NCI-H2196 (cell line): ENCODE data around the gene IZUMO2.
"Not testable (repeated sequence)": the region's sequence is repeated elsewhere in the genome, so short reads cannot be mapped to it uniquely, and the experiment has no call there.

Experiments used
- DNase-seq: peaks from one replicate; lab custom pipeline; 2025; ENCODE audit not compliant: unreplicated experiment; lab: John Stamatoyannopoulos, UW

IZUMO2 gene

DNA sequence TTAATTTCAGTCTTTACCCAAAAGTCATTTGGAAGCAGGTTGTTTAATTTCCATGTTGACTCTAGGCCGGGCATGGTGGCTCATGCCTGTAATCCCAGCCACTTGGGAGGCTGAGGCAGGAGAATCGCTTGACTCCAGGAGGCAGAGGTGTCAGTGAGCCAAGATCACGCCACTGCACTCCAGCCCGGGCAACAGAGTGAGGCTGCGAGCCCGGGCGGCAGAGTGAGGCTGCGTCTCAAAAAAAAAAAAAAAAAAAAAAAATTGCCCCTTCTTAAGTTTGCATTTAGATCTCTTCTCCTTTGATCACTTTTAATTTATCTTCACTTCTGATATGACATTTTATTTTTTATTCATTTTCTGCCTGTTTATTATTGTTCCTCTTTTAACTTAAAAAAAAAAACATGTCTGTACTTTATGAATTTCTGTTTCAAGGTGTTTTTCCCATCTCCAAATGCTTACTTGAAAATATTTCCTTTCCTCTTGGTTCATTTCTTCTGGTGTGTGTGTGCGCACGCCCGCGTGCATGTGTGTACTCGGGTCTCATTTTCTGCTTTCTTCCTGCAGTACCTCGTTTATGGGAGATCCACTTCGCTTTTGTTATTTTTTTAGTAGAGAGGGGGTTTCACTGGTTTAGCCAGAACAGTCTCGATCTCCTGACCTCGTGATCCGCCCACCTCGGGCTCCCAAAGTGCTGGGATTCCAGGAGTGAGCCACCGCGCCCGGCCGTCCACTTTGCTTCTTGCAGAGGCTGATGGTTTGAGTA is 26.3 kb downstream of the IZUMO2 start:
- DNase-seq, result not testable (repeated sequence)

DNA sequence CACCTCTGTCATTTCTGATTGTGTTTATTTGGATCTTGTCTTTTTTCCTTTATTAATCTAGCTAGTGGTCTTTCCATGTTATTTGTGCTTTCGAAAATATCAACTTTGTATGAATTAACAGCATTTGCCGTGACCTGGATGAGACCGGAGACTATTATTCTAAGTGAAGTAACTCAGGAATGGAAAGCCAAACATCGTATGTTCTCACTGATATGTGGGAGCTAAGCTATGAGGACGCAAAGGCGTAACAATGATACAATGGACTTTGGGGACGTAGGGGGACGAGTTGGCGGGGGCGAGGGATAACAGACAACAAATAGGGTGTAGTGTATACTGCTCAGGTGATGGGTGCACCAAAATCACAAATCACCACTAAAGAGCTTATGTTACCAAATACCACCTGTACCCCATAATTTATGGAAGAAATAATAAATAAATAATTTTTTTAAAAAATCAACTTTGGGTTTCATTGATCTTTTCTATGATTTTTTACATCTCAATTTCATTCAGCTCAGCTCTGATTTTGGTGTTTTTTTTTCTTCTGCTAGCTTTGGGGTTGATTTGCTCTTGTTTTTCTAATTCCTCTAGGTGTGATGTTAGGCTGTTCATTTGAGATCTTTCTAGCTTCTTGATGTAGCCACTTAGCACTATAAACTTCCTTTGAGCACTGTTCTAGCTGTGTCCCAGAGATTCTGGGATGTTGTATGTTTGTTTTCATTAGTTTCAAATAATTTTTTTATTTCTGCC is 27.1 kb downstream of the IZUMO2 start:
- DNase-seq, result not testable (repeated sequence)

DNA sequence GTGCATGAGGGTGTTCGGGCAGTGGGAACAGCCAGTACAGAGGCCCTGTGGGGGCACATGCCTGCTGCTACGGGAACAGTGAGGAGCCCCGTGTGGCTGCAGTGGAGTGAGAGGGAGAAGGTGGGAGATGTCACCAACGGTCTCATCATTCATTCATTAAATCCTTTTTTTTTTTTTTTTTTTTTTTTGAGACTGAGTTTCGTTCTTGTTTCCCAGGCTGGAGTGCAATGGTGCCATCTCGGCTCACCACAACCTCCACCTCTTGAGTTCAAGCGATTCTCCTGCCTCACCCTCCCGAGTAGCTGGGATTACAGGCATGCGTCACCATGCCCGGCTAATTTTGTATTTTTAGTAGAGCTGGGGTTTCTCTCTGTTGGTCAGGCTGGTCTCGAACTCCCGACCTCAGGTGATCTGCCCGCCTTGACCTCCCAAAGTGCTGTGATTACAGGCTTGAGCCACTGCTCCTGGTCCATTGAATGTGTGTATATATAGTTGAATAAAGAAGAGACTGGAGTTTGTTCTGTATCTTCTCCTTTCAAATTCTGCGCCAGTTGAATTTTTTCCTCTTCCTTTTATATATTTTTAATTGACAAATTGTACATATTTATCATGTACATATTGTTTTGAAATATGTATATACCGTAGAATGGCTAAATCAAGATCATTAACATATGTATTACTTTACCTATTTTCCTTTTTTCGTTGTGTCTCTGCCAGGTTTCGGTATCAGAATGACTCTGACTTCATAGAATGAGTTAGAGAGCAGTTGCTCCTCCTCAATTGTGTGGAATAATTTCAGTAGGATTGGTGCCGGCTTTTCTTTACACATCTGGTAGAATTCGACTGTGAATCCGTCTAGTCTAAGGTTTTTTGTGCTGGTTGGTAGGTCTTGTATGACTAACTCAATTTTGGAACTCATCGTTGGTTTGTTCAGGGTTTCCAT is 28.0 kb downstream of the IZUMO2 start:
- not testable (repeated sequence) for DNase-seq

DNA sequence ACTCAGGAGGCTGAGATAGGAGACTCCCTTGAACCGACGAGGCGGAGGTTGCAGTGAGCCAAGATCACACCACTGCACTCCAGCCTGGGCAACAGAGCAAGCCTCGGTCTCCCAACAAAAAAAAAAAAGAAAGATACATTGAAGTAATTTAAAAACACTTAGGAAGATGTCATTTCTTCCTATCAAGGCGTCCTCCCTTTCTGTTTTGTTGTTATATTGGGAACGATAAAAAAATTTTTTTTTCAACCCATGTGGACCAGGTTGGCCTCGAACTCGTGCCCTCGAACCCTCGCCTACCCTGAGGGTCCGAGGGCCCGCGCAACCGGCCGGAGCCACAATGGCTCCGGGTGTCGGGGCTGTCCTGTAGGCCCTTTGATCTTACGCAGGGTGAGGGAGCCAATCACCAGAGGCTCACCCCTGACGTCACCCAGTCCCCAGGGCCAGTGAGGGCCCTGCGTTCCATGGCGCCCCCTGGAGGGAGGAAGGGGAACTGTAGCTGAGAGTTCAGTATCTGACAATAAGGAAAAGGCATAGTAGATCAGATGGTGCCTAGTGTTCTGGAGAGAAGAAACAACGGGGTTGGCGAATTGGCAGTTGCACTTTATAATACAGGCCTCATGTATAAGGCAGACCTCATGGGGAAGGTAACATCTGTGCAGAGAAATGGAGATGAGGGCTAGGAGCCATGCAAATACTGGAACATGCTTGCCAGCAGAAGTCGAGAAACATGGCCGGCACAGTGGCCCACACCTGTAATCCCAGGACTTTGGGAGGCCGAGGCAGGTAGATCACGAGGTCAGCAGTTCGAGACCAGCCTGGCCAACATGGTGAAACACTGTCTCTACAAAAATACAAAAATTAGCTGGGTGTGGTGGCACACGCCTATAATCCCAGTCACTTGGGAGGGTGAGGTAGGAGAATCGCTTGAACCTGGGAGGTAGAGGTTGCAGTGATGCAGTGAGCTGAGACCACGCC is 29.3 kb downstream of the IZUMO2 start:
- not testable (repeated sequence) for DNase-seq

DNA sequence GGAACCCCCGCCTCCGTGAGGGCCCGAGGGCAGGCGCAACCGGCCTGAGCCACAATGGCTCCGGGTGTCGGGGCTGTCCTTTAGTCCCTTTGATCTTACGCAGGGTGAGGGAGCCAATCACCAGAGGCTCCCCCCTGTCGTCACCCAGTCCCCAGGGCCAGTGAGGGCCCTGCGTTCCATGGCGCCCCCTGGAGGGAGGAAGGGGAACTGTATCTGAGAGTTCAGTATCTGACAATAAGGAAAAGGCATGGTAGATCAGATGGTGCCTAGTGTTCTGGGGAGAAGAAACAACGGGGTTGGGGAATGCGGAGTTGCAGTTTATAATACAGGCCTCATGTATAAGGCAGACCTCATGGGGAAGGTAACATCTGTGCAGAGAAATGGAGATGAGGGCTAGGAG is 59.1 kb downstream of the IZUMO2 start:
- DNase-seq, result not testable (repeated sequence)

DNA sequence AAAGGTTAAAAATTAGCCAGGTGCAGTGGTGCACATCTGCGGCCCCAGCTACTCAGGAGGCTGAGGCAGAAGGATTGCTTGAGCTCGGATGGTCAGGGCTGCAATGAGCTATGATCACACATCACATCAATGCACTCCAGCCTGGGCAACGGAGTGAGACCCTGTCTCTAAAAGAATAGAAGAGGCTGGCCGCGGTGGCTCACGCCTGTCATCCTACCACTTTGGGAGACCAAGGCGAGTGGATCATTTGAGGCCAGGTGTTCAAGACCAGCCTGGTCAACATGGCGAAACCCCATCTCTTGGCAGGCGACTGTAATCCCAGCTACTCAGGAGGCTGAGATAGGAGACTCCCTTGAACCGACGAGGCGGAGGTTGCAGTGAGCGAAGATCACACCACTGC is 59.7 kb downstream of the IZUMO2 start:
- DNase-seq, result not testable (repeated sequence)
